ENCODE results near the gene RFTN1. TPM values are rescaled to one million over a fixed set of nuclear protein-coding genes. Genes with fewer than 3 reads are reported as not detected.

The RFTN1 gene
- total and polyA plus RNA-seq, 9 of the 15 experiments (the other 6 are each of a cell fraction or from before 2014, with no cell fraction given), result 0.08 to 0.51 (median 0.11) TPM; not detected in 6

GRCh38 chr3:16551342-16551976, 38.0 kb upstream of the RFTN1 start (continued):
- TF ChIP-seq, protein P1, sequence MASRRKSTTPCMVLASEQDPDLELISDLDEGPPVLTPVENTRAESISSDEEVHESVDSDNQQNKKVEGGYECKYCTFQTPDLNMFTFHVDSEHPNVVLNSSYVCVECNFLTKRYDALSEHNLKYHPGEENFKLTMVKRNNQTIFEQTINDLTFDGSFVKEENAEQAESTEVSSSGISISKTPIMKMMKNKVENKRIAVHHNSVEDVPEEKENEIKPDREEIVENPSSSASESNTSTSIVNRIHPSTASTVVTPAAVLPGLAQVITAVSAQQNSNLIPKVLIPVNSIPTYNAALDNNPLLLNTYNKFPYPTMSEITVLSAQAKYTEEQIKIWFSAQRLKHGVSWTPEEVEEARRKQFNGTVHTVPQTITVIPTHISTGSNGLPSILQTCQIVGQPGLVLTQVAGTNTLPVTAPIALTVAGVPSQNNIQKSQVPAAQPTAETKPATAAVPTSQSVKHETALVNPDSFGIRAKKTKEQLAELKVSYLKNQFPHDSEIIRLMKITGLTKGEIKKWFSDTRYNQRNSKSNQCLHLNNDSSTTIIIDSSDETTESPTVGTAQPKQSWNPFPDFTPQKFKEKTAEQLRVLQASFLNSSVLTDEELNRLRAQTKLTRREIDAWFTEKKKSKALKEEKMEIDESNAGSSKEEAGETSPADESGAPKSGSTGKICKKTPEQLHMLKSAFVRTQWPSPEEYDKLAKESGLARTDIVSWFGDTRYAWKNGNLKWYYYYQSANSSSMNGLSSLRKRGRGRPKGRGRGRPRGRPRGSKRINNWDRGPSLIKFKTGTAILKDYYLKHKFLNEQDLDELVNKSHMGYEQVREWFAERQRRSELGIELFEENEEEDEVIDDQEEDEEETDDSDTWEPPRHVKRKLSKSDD (conservative IDR thresholded peaks at IDR 0.05; ENCODE audit: low read length), result no peak
- 0 out of 4 replicates have a peak, but pooled peaks of 1 of the 2 experiments have one; percentile 9 for TF ChIP-seq FOXK2 (conservative IDR thresholded peaks at IDR 0.05 in 1 of 2, IDR thresholded peaks at IDR 0.05 in 1 of 2; ENCODE audit: low read depth in 2 of 2)
- TF ChIP-seq ZKSCAN8 (CRISPR knock-in tag; IDR thresholded peaks at IDR 0.05), result no peak
- TF ChIP-seq, protein P2, sequence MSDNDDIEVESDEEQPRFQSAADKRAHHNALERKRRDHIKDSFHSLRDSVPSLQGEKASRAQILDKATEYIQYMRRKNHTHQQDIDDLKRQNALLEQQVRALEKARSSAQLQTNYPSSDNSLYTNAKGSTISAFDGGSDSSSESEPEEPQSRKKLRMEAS (CRISPR knock-in tag; IDR thresholded peaks at IDR 0.05), result no peak
- TF ChIP-seq COPS2 (conservative IDR thresholded peaks at IDR 0.05), result no peak
- no peak; the same call in 1 of the 2 replicates for TF ChIP-seq ARID2 (IDR thresholded peaks at IDR 0.05)
- TF ChIP-seq, protein P3, sequence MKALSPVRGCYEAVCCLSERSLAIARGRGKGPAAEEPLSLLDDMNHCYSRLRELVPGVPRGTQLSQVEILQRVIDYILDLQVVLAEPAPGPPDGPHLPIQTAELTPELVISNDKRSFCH (CRISPR knock-in tag; IDR thresholded peaks at IDR 0.05), result no peak
- TF ChIP-seq, protein P3 (tag; IDR thresholded peaks at IDR 0.05), result no peak
- TF ChIP-seq NFXL1 (CRISPR knock-in tag; IDR thresholded peaks at IDR 0.05), result no peak
- peak; percentile 37; the same call in 1 of the 2 replicates for TF ChIP-seq ARID1B (IDR thresholded peaks at IDR 0.05)
- TF ChIP-seq MAFK (IDR thresholded peaks at IDR 0.05; ENCODE audit: low read length), result no peak
- TF ChIP-seq, protein P4, sequence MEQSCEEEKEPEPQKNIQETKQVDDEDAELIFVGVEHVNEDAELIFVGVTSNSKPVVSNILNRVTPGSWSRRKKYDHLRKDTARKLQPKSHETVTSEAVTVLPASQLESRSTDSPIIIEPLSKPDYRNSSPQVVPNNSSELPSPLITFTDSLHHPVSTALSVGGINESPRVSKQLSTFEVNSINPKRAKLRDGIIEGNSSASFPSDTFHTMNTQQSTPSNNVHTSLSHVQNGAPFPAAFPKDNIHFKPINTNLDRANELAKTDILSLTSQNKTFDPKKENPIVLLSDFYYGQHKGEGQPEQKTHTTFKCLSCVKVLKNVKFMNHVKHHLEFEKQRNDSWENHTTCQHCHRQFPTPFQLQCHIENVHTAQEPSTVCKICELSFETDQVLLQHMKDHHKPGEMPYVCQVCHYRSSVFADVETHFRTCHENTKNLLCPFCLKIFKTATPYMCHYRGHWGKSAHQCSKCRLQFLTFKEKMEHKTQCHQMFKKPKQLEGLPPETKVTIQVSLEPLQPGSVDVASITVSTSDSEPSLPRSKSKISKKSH (CRISPR knock-in tag; IDR thresholded peaks at IDR 0.05), result no peak
- TF ChIP-seq, protein P5, sequence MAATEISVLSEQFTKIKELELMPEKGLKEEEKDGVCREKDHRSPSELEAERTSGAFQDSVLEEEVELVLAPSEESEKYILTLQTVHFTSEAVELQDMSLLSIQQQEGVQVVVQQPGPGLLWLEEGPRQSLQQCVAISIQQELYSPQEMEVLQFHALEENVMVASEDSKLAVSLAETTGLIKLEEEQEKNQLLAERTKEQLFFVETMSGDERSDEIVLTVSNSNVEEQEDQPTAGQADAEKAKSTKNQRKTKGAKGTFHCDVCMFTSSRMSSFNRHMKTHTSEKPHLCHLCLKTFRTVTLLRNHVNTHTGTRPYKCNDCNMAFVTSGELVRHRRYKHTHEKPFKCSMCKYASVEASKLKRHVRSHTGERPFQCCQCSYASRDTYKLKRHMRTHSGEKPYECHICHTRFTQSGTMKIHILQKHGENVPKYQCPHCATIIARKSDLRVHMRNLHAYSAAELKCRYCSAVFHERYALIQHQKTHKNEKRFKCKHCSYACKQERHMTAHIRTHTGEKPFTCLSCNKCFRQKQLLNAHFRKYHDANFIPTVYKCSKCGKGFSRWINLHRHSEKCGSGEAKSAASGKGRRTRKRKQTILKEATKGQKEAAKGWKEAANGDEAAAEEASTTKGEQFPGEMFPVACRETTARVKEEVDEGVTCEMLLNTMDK (IDR thresholded peaks at IDR 0.05; ENCODE audit: borderline replicate concordance, insufficient read depth, low read depth, low read length, poor library complexity, severe bottlenecking), result no peak
- TF ChIP-seq ZNF197 (CRISPR knock-in tag; IDR thresholded peaks at IDR 0.05; ENCODE audit: low read depth), result no peak
- TF ChIP-seq ZBTB2 (IDR thresholded peaks at IDR 0.05), result peak; percentile 48; the same call in 1 of the 2 replicates
- no peak for TF ChIP-seq FOS (IDR thresholded peaks at IDR 0.05; ENCODE audit: extremely low read depth, insufficient read length)
- no peak for TF ChIP-seq KDM2B (CRISPR knock-in tag; IDR thresholded peaks at IDR 0.05)
- no peak for TF ChIP-seq ESRRB (CRISPR knock-in tag; IDR thresholded peaks at IDR 0.05; ENCODE audit: borderline replicate concordance)
